Measurements from ENCODE around the gene SMIM30.
"Not testable (repeated sequence)": the region's sequence is repeated elsewhere in the genome, so short reads cannot be mapped to it uniquely, and the experiment has no call there.

SMIM30 gene, protein sequence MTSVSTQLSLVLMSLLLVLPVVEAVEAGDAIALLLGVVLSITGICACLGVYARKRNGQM

DNA sequence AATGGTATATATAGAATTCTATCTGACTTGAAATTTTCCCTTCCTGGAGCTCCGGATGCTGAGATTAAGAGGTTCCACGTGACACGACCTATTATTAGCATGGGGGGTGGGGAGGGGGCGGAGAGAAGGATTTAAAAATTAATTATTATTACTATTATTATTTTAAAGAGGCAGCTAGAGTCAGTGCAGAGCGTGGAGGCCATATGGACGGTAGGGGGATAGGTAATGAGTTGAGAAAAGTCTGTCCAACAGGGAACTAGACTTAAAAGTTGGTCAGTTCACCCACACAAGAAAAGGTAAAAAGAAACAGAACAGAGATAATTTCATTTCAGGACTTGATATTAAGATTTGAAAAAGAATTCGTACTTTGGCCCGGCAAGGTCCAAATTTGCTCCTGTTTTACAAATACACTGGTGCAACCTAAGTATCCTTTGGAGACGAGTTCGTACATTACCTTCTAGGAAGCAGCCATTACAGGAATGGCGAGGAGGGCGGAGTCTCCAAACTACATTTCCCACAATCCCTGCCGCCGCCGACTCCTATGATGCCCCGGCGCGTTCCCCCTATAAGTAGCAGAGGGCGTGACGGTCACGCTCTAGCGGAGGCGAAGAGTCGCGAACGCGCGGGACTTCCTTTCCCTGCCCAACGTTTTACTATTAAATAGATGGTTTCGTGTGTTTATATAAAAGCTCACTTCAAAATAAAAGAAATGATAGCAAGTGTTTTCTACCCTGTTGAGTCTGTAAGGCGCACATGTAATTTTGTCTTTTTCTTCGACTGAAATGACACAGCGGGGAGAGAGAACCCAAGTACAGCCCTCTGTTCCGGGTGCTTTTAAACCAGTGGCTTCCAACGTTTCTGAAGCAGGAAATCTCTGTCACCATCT is at the start of gene SMIM30:
TSS of gene SMIM30 (minus strand) at position 481 of the 886 bp plus-strand sequence. CDS start 976 bp downstream, outside the sequence.
- peak; percentile 48 for DNase-seq (ENCODE audit: low read depth)

DNA sequence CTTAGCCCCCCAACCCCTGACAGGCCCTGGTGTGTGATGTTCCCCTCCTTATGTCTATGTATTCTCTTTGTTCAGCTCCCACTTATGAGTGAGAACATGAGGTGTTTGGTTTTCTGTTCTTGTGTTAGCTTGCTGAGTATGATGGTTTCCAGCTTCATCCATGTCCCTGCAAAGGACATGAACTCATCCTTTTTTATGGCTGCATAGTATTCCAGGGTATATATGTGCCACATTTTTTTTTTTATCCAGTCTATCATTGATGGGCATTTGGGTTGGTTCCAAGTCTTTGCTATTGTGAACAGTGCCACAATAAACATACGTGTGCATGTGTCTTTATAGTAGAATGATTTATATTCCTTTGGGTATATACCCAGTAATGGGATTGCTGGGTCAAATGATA is 47.8 kb upstream of the SMIM30 start:
- DNase-seq (ENCODE audit: low read depth): not testable (repeated sequence)

DNA sequence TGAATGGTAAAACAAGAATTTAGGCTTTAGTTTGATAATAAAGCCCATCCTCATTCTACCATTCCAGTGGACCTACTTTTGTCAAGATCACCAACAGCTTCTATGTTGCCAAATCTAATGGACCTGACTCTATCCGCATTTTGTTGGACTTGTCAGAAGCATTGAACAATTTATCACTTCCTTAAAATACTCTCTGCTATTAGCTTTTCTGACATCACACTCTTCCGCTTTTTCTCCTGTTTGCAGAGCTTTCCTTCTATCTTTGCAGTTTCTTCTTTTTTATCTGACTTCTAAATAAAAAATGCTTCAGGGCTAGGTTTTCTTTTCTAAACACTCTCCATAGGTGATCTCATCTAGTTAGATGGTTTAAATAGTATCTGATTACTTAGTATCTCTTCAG is 42.7 kb upstream of the SMIM30 start:
- DNase-seq (ENCODE audit: low read depth): no peak

DNA sequence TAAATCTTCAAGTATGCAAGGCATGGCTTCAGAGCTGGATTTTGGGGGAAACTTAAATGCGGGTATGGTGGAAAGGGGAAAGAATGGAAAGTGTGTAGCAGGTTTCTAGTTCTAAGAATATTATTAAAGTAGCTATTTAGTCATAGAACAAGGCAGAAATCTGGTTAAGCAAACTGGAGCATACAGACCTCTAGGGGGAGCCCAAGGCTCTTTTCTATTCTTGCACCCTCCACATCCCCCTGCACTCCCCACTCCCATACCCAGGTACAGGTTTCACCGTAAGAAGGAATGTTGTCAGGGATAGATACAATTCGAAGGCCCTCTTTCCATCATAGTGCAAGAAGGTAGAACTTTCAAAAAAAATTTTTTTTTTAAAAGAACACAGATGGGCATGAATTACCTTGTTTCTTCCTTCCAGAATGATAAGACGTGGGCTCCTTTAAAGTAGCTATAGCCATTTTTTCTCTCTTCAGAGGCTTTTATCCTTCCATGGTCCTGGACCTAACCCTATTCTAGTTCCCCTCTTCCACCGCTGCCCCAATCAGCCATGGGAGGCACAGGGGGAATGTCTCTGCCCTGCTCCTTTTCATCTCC is 41.5 kb upstream of the SMIM30 start:
- DNase-seq (ENCODE audit: low read depth): peak; percentile 15

DNA sequence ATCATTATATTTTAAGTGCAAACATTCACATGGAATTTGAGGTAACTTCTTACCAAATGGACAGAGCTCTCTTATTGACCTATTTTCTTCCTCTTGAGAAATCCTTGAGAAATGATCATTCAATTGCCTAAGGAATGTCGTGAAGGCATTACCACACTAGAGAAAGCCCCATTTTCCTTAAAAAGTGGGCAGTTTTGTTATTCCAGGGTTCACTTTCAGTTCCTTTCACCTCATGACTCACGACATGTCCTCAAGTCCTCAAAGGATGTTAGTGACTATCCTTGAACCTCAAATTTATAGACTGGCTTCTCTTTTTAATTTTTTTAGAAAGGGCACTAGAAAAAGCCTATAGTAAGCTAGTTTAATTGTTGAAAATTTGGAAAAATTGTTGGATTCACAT is 40.4 kb upstream of the SMIM30 start:
- no peak for DNase-seq (ENCODE audit: low read depth)

DNA sequence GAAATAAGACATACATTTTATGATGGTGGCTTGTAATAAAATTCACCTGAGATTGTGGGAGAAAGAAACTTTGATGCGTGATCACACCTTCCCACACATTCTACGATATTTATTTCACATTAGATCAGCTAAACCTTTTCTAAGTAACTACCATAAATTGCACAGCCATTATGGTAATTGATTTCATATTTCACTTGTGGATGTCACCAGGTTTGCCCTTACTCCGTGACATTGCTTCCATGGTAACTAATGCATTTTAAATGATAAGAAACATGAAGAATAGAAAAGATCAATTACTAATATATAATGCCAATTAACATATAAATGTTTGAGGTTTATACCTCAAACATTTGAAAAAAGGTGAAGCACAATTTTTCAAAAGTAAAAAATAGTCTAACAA is 35.8 kb upstream of the SMIM30 start:
- no peak for DNase-seq (ENCODE audit: low read depth)

DNA sequence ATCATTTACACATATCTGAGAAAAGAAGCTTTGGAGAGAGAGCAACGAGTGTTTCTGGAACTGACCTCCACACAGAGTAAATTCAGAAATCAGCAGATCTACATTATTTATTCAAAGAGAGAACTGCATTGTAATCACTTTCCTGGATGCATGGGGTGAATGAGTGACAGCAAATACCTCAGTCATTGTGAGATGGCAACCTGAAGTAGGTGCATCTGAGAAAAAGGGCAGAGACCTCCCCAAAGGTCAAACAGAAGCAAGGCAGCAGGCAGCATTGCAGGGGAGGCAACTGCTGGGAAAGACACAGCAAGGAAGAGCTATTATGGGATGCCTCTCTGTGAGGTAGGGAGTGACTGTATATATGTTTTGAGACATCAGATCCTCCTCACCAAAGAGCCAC is 26.5 kb upstream of the SMIM30 start:
- DNase-seq (ENCODE audit: low read depth): no peak

DNA sequence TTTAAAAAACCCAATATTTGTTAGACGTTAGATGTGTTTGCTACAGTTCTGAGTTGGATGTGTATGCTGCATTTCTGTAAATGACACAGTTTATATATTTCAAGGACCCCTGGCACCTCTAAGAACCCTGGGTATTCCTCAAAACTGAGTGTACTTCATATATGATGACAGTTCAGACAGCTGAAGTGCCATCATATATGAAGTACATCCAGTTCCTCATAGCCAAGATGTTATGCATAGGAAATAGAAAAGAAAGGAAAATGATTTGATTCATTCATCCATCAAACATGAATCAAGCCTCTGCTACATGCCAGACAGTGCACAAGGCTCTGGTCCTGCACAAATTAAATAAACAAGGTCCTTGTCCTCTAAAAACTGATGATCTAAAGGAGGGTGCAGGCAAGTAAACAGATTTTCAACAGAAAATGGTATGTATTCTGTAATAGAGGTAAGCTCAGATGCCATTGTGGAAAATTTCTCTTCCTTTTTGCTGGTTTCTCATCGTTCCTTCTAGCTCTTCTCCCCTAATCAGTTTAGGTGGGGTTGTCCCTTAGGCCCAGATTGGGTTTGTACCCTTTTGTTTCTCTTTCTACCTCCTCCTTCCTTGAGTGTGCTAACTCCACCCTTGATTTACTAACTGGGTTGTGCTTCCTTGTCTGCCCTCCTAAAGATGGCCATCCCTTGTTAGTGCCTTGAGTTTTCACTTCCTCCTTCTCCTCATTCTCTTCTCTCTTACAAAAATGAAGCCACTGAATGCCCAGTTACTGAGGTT is 25.3 kb upstream of the SMIM30 start:
- no peak for DNase-seq (ENCODE audit: low read depth)

DNA sequence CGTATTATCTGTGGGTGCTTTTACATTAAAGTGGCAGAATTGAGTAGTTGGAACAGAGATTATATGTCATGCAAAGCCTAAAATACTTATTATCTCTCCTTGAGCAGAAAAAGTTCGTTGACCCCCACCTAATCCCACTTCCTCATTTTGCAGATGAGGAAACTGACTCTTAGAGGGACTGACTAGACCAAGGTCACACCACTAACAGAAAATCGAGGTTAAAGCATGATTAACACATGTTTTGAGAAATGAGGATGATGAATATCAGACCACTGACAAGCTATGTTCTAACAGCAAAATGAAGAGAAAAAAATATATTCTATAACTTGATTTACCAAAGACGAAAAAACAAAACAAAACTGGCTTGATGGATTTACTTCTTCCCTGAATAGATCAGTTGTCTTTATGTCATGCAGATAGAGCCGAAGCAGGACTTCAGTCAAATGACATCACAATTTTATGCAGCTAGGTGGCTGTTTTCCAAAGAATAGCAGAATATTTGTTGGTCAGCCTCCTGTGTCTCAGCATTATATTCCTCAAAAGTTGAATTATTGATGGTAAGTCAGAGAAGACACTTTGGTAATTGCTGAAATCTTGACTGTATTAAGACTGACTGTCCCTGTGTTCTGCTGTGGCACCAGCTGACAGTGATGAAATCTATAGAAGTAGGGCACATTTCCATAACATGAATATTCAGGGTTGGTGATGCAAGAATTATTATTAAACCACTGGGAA is 24.2 kb upstream of the SMIM30 start:
- no peak for DNase-seq (ENCODE audit: low read depth)

DNA sequence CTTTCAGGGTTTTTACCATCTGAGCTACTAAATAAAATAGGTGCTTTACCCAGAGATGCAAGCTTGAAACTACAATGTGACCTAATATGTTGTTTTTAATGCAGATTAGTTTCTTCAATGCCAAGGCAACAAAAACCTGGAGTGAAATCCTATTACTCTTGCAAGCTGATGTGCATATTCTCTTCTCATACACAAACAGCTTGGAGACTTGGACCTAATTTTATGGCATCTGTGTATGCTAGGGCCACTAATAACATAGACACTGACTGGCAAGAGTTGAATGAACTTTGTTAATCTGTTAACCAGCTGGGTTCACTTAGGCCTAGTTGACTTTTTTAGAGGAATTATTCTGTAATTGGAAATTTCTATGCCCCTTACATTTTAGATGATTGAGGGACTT is 23.4 kb upstream of the SMIM30 start:
- no peak for DNase-seq (ENCODE audit: low read depth)

DNA sequence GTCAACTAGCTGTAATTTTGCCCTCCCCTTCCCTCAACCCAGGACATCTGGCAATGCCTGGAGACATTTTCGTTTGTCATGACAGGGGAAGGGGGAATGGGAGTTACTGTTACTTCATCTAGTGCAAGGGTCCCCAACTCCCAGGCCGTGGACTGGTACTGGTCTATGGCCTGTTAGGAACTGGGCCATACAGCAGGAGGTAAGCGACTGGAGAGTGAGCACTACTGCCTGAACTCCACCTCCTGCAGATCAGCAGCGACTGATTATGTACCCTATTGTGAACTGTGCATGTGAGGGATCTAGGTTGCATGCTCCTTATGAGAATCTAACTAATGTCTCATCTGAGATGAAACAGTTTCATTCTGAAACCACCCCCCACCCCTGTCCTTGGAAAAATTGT is 22.6 kb upstream of the SMIM30 start:
- no peak for DNase-seq (ENCODE audit: low read depth)

DNA sequence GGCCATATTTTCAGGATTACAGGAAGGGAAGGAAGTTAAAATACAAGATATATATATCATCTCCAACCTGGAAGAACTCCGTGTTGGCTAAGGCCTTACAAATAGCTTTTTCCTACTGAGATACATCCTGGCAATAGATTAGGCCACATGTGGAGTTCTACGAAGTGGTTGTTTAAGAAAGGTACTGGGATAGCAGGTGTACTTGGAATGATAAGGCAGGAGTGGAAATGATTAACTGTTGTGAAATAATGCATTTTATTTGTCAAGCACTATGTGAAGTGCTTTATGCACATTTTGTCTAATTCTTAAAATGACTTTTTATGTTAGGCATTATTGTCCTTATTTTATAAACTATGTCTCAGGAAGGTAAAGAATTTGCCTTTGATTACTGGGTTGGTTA is 18.9 kb upstream of the SMIM30 start:
- no peak for DNase-seq (ENCODE audit: low read depth)

DNA sequence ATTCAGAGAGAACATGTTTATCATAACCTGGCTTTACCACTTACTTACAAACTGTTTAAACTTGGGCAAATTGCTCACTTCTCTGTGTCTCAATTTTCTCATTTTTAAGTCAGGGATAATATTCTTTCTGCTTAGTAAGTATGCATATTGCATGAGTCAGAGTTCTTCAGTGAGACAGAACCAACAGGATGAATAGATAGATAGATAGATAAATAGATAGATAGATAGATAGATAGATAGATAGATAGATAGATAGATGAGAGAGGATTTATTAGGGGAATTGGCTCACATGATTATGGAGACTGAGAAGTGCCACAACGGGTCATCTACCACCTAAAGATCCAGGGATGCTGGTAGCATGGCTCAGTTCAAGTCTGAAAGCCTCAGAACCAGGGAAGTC is 15.7 kb upstream of the SMIM30 start:
- DNase-seq (ENCODE audit: low read depth): no peak

DNA sequence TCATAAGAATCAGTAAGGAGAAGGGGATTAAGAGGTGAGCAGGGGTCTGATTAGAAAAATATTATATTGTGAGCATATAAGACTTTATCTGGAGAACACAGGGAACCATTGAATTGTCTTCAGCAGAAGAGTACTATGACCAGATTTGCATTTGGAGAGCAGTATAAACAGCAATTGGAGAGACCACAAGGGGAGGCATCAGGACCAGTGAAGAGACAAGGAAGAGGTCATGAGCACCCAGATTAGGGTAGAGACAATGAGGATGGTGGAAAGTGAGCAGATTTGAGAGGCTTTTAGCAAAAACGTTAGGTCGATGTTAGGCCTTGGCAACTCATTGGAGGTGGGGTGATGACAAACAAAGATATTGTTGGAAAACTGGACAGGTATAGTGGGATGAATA is 13.0 kb upstream of the SMIM30 start:
- DNase-seq (ENCODE audit: low read depth): no peak

DNA sequence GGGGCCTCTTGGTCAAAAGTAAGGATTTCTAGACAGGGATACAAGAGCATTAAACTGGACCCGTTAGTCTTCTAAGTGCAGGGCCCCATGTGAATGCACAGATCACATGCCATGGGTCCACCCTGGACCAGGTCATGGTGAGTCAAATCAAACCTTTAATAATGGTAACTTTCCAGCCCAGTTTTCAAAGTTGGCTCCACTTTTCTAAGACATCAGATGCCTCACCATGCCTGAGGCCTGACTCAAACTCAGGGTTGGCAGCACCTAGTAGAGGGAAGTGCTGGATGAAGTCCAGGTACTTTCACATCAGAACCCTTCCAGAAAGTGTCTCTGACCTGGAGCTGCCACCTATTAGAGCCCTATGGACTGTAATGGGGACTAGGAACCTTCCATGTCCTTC is 9.7 kb upstream of the SMIM30 start:
- no peak for DNase-seq (ENCODE audit: low read depth)

DNA sequence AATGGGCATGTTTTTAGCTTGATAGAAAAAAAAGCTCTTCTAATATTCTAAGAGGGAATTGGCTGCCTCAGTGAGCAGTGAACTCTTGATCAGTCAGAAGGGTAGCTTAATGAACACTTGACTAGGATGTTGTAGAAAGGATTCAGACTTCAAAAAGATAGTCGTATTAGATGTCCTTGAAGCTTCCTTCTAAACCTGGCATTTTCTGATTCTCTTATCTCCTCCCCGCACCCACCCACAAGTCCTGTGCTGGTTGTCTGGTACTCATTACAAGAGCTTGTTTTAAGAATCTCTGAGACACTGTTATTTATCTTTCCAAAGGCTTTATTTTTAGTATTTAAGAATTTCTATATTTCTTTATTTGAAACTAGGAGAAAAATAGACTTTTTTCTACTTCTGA is 7.4 kb upstream of the SMIM30 start:
- no peak for DNase-seq (ENCODE audit: low read depth)

DNA sequence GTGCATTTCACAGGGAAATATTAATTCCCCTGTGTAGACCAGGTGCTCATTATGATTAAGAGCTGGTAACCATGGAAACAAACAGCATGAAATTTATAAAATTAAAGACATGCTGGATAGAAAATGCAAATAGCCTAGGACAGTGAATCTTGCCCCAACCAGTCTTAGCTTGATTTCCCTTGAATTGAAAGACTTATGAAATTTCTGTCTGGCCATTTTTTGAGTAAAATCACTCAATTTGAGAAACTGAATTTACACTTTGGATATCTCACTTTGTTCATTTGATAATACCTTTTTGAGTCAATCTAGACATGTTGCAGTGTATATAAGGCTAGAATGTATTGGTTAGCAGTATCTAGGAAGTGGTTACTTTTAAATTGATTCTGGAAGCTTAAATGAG is 4.4 kb upstream of the SMIM30 start:
- DNase-seq (ENCODE audit: low read depth): no peak

DNA sequence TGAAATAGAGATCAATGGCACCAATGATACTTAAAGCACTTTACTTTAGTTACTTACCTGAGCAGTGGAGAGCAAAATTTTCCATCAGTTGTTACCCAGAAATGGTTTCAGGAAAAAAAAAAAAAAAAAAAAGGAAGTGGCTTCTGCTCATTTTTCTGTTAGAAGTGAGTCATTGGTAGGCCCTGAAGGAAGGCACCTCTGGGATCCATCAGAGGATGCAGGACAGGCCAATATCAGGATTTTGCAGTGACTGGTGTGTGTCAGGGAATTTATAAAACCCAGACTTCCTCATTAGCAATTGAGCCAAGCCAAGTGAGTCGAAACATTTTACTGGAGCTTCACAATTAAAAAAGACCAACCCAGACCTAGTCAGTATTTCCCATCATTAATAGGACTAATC is 2.3 kb upstream of the SMIM30 start:
- no peak for DNase-seq (ENCODE audit: low read depth)

DNA sequence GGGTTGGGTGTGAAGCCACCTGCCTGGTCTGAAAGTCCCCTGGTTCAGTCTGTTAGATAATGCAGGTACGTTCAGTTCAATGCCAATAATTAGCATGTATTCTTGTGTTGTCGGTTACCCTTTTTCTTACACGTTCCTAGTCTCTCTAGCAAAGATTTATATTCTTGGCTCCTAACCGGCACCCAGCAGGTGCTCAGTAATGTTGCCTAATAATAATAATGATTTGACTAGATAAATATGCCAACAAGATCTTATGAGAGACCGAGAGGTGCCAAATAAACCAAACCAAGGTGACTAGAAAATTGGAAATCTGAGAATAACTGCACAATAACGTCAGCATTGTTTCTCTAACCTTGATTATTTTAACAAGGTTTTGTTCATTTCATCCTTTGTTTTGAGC is 1.1 kb upstream of the SMIM30 start:
- DNase-seq (ENCODE audit: low read depth): no peak

DNA sequence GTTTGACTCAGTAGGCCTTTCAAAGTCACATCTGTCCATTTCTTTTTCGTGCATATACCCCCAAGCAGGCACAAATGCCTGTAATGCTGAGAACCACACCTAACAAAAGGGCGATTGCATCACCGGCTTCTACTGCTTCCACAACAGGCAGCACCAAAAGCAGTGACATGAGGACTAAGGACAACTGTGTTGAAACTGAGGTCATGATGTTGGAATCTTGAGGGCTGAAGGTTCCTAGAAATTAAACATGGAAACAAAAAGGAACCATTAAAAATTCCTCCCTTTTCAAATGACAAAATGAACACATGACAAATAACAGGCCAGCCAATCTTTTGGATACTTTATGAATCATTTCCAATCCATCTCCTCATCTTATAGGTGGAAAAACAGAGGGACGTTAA is 980 bp downstream of the SMIM30 start:
- DNase-seq (ENCODE audit: low read depth): not testable (repeated sequence)

DNA sequence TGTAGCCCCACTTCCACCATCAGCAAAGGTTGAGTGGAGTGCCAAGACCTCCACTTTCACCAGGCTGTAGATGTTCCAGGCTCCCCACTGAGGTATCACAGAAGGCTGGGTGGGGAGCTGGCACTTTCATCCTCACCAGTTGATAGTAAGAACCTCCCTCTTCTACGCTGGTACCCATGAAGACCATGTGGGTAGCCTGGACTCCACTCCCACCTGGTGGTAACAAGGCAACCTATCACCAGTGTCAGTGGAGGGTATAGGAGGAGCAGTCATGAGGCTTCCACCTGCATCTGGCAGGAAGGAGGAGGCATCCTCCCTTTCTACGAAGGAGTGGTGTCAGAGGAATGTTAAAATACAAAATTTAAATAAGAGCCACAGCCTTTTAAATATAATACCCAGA is 4.4 kb downstream of the SMIM30 start:
- no peak for DNase-seq (ENCODE audit: low read depth)

DNA sequence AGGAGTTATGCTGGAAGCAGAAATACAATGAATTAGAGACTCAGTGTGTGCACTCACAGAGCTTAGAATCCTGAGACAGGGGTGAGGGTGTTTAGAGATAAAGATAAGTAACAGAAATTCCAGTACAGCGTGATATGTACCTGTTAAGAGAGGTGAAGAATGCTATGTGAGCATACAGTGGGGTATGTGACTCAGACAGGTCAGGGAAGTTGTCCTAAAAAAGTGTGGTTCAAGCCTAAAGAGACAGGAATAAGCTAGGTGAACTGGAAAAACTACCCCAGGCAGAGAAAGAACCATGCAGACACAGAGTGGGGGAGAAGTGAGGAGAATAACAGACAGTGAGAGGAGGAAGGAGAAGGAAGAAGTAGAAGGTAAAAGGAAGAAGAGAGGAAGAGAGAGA is 8.6 kb downstream of the SMIM30 start:
- no peak for DNase-seq (ENCODE audit: low read depth)
